SK-N-SH (cell line): ENCODE measurements around the gene TUBGCP2. TPM values are rescaled to one million over a fixed set of nuclear protein-coding genes. Genes with fewer than 3 reads are reported as not detected.

Experiments used
- CTCF ChIA-PET: fragments of 300-600, 350-600 bp; formaldehyde crosslinking; extraction: SDS; loops from one replicate; lab custom pipeline; 2021; lab: Yijun Ruan, JAX
- POLR2A ChIA-PET: fragments of 350-600 bp; sonication (Branson Sonifier 250); formaldehyde crosslinking; extraction: SDS; loops from one replicate; lab custom pipeline; 2020; ENCODE audit warnings: antibody characterized with exemption, inconsistent platforms; lab: Yijun Ruan, JAX
- DNase-seq: peaks from one replicate; pipeline ENCODE4 v3.0.0; 2012
- H2AFZ ChIP-seq: fragments of 200-600 bp; sonication (generic); 2 replicates; pipeline ENCODE4 v1.8.1; 2016; ENCODE audit warnings: antibody characterized with exemption, mild to moderate bottlenecking, low read depth
- H3F3A ChIP-seq: fragments of 200-600 bp; sonication (generic); replicated peaks from 2 replicates; pipeline ENCODE3; 2016; ENCODE audit warnings: antibody characterized with exemption, mild to moderate bottlenecking; ENCODE audit not compliant: insufficient read depth
- H3K27ac ChIP-seq, 2 experiments: fragments of 200-500 bp in 1 of 2; fragments of 200-600 bp in 1 of 2; sonication (Bioruptor generic) in 1 of 2; sonication (generic), shearing (Covaris generic) in 1 of 2; 2 replicates each; pipeline versions ENCODE4 v1.5.1 to v1.6.1; 2014 to 2016; ENCODE audit warnings: low read depth in 2 of 2, inconsistent platforms in 1 of 2, low read length in 1 of 2, mild to moderate bottlenecking in 1 of 2, mixed read lengths in 1 of 2
- H3K27me3 ChIP-seq: fragments of 200-600 bp; sonication (generic), shearing (Covaris generic); 2 replicates; pipeline ENCODE4 v1.6.1; 2016; ENCODE audit warnings: mixed run types; ENCODE audit not compliant: insufficient read depth
- H3K36me3 ChIP-seq, 2 experiments: fragments of 200-500 bp in 1 of 2; fragments of 200-600 bp in 1 of 2; sonication (Bioruptor generic) in 1 of 2; sonication (generic) in 1 of 2; replicated peaks in 1 of 2; 2 replicates each; pipeline versions ENCODE3 to v1.5.1; 2014 to 2016; ENCODE audit warnings: low read length in 1 of 2, mild to moderate bottlenecking in 1 of 2; ENCODE audit not compliant: insufficient read depth in 2 of 2, control insufficient read depth in 1 of 2
- H3K4me1 ChIP-seq, 2 experiments: fragments of 200-500 bp in 1 of 2; fragments of 200-600 bp in 1 of 2; sonication (Bioruptor generic) in 1 of 2; sonication (generic), shearing (Covaris generic) in 1 of 2; 2 replicates each; pipeline versions ENCODE4 v1.5.1 to v1.6.1; 2014 to 2016; ENCODE audit warnings: low read depth in 1 of 2, low read length in 1 of 2, mixed run types in 1 of 2; ENCODE audit not compliant: insufficient read depth in 2 of 2, control insufficient read depth in 1 of 2
- H3K4me2 ChIP-seq: fragments of 200-600 bp; sonication (generic), shearing (Covaris generic); 2 replicates; pipeline ENCODE4 v1.6.1; 2017; ENCODE audit warnings: mixed run types
- H3K4me3 ChIP-seq, 2 experiments: fragments of 200-500 bp in 1 of 2; fragments of 200-600 bp in 1 of 2; sonication (Bioruptor generic) in 1 of 2; sonication (generic), shearing (Covaris generic) in 1 of 2; 2 replicates each; pipeline versions ENCODE4 v1.5.1 to v1.8.1; 2014 to 2016; ENCODE audit warnings: low read depth in 2 of 2, inconsistent platforms in 1 of 2, low read length in 1 of 2, mild to moderate bottlenecking in 1 of 2, mixed read lengths in 1 of 2, moderate library complexity in 1 of 2
- H3K79me2 ChIP-seq: fragments of 200-600 bp; sonication (generic); 2 replicates; pipeline ENCODE4 v1.8.1; 2017; ENCODE audit warnings: mild to moderate bottlenecking; ENCODE audit not compliant: insufficient read depth
- H3K9ac ChIP-seq: fragments of 200-600 bp; sonication (generic); 2 replicates; pipeline ENCODE4 v1.6.1; 2017; ENCODE audit warnings: mixed run types
- H3K9me2 ChIP-seq: fragments of 200-600 bp; sonication (generic); 2 replicates; pipeline ENCODE4 v1.6.1; 2017; ENCODE audit warnings: mixed run types
- H3K9me3 ChIP-seq: fragments of 200-600 bp; sonication (generic); 2 replicates; pipeline ENCODE4 v1.6.1; 2017; ENCODE audit warnings: mixed run types, mild to moderate bottlenecking, moderate library complexity
- H4K20me1 ChIP-seq: fragments of 200-600 bp; sonication (generic); 2 replicates; pipeline ENCODE4 v1.6.1; 2017; ENCODE audit warnings: mild to moderate bottlenecking, mixed run types; ENCODE audit not compliant: insufficient read depth
- ELF1 ChIP-seq: IDR thresholded peaks from 2 replicates; pipeline ENCODE4 v1.4.0; 2012
- EP300 ChIP-seq, 2 experiments: IDR thresholded peaks; 2 replicates each; pipeline versions ENCODE4 v1.4.0 to v1.6.1; 2012; ENCODE audit warnings: borderline replicate concordance in 1 of 2, low read depth in 1 of 2, low read length in 1 of 2
- EZH2phosphoT487 ChIP-seq: fragments of 200-600 bp; sonication (generic); IDR thresholded peaks from 2 replicates; pipeline ENCODE4 v1.6.1; 2017; ENCODE audit warnings: low read depth, mixed run types, mild to moderate bottlenecking, antibody characterized with exemption, moderate library complexity, borderline replicate concordance
- FOXJ3 ChIP-seq: sonication (generic); formaldehyde crosslinking; IDR thresholded peaks from 2 replicates; pipeline ENCODE4 v1.5.1; 2020; ENCODE audit warnings: mild to moderate bottlenecking, missing genetic modification reagents
- GABPA ChIP-seq: IDR thresholded peaks from 2 replicates; pipeline ENCODE4 v1.4.0; 2012; ENCODE audit warnings: low read depth, mild to moderate bottlenecking
- GATA2 ChIP-seq: sonication (generic); formaldehyde crosslinking; IDR thresholded peaks from 2 replicates; pipeline ENCODE4 v1.5.0; 2020; ENCODE audit warnings: mild to moderate bottlenecking, missing genetic modification reagents
- IRF3 ChIP-seq: fragments of 150-350 bp; IDR thresholded peaks from 2 replicates; pipeline ENCODE4 v1.6.1; 2016; ENCODE audit warnings: mild to moderate bottlenecking, low read depth, low read length
- NFIC ChIP-seq: IDR thresholded peaks from 2 replicates; pipeline ENCODE4 v1.4.0; 2012; ENCODE audit warnings: borderline replicate concordance
- NRF1 ChIP-seq: IDR thresholded peaks from 2 replicates; pipeline ENCODE4 v1.6.1; 2012; ENCODE audit warnings: low read depth, mild to moderate bottlenecking, low read length
- SIN3A ChIP-seq: IDR thresholded peaks from 2 replicates; pipeline ENCODE4 v1.6.1; 2012; ENCODE audit warnings: low read depth, mild to moderate bottlenecking, low read length, moderate library complexity, borderline replicate concordance
- SMC3 ChIP-seq: IDR thresholded peaks from 2 replicates; pipeline ENCODE4 v1.6.1; 2012; ENCODE audit warnings: low read depth, low read length, improper control_type of control experiment
- TAF1 ChIP-seq: IDR thresholded peaks from 2 replicates; pipeline ENCODE4 v1.6.1; 2012; ENCODE audit warnings: low read depth, mild to moderate bottlenecking, low read length, moderate library complexity, borderline replicate concordance
- TCF12 ChIP-seq: IDR thresholded peaks from 2 replicates; pipeline ENCODE4 v1.4.0; 2012
- YY1 ChIP-seq: IDR thresholded peaks from 2 replicates; pipeline ENCODE4 v1.4.0; 2012; ENCODE audit warnings: low read depth, mild to moderate bottlenecking
- WGBS: methylation state at CpG from one replicate; pipeline ENCODE4 v1.1.6; 2017; ENCODE audit warnings: low lambda C conversion rate; 5-methylcytosine and 5-hydroxymethylcytosine counted together
- polyA plus RNA-seq, 3 experiments: library from polyadenylated mRNA; depleted of rRNA; stranded (reverse); fragments of >200 nt; gene quantifications; 2 replicates each; pipeline ENCODE4 v1.2.3, GENCODE V29; 2012
- TF ChIP-seq, protein P1 (sequence below): fragments of 150-350 bp; IDR thresholded peaks from 2 replicates; pipeline ENCODE4 v1.6.1; 2017; ENCODE audit warnings: antibody characterized with exemption, low read length, low read depth, borderline replicate concordance
- TF ChIP-seq, protein P2 (sequence below): IDR thresholded peaks from 2 replicates; pipeline ENCODE4 v1.4.0; 2012; ENCODE audit warnings: low read depth, borderline replicate concordance
- TF ChIP-seq, protein P3 (sequence below): IDR thresholded peaks from 2 replicates; pipeline ENCODE4 v1.6.1; 2012; ENCODE audit warnings: mild to moderate bottlenecking, low read depth, low read length, moderate library complexity
- TF ChIP-seq, protein P4 (sequence below): IDR thresholded peaks from 2 replicates; pipeline ENCODE4 v1.4.0; 2012; ENCODE audit warnings: low read depth

Gene TUBGCP2
- polyA plus RNA-seq, 1 of the 3 experiments (the other 2 are of a cell fraction): 49.1 TPM

- Histone ChIP-seq H3K9me3 (no peaks in the 10 kb centered on the region), H3K4me1 (no peaks in the 10 kb centered on the region; a peak in 1 of 4 replicates), H3K27me3 (no peaks in the 10 kb centered on the region)
- POLR2A ChIA-PET: no interaction called here
- TF ChIP-seq EZH2phosphoT487: no peak
- TF ChIP-seq, protein P1, sequence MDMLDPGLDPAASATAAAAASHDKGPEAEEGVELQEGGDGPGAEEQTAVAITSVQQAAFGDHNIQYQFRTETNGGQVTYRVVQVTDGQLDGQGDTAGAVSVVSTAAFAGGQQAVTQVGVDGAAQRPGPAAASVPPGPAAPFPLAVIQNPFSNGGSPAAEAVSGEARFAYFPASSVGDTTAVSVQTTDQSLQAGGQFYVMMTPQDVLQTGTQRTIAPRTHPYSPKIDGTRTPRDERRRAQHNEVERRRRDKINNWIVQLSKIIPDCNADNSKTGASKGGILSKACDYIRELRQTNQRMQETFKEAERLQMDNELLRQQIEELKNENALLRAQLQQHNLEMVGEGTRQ: no peak
- TF ChIP-seq NRF1: no peak
- no peak for TF ChIP-seq SMC3
- TF ChIP-seq, protein P2, sequence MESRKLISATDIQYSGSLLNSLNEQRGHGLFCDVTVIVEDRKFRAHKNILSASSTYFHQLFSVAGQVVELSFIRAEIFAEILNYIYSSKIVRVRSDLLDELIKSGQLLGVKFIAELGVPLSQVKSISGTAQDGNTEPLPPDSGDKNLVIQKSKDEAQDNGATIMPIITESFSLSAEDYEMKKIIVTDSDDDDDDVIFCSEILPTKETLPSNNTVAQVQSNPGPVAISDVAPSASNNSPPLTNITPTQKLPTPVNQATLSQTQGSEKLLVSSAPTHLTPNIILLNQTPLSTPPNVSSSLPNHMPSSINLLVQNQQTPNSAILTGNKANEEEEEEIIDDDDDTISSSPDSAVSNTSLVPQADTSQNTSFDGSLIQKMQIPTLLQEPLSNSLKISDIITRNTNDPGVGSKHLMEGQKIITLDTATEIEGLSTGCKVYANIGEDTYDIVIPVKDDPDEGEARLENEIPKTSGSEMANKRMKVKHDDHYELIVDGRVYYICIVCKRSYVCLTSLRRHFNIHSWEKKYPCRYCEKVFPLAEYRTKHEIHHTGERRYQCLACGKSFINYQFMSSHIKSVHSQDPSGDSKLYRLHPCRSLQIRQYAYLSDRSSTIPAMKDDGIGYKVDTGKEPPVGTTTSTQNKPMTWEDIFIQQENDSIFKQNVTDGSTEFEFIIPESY: no peak
- no peak for TF ChIP-seq ELF1
- TF ChIP-seq GATA2 (CRISPR knock-in tag): no peak
- TF ChIP-seq YY1: no peak
- TF ChIP-seq FOXJ3 (CRISPR knock-in tag): no peak
- TF ChIP-seq GABPA: no peak
- no peak for TF ChIP-seq NFIC
- no peak for TF ChIP-seq TAF1
- TF ChIP-seq, all 33 proteins: peak for 0
- Histone ChIP-seq H3K4me3 (no peak overlapping the region), H3K27ac (no peak overlapping the region), H4K20me1 (no peaks in the 10 kb centered on the region; the same call in 1 of the 2 replicates), H3K9me2 (no peaks in the 10 kb centered on the region), H3K4me2 (no peak overlapping the region), H3K36me3 (peaks cover 0 to 17% of the 10 kb centered on the region in 2 experiments), H3F3A (no peaks in the 10 kb centered on the region), H3K9ac (no peak overlapping the region), H3K79me2 (no peaks in the 10 kb centered on the region), H2AFZ (no peak overlapping the region)
- CTCF ChIA-PET: interaction anchor here (3.1 kb wide), 1 partner anchor 31 kb away, joined by 9 read pairs; no protein-coding TSS in a partner anchor
- WGBS: 67% methylated on average over 1 of the region's 6 CpGs
- no peak for DNase-seq
These were observed 32.6 kb downstream of the TUBGCP2 start for GRCh38 chr10:133276100-133276434.

GRCh38 chr10:133275684-133276092, 33.0 kb downstream of the TUBGCP2 start:
- no peaks in the 10 kb centered on the region; the same call in 1 of the 2 replicates for H4K20me1 ChIP-seq
- TF ChIP-seq EP300 (IDR thresholded peaks at IDR 0.05; ENCODE audit: borderline replicate concordance in 1 of 2, low read depth in 1 of 2, low read length in 1 of 2): no peak
- TF ChIP-seq, protein P3, sequence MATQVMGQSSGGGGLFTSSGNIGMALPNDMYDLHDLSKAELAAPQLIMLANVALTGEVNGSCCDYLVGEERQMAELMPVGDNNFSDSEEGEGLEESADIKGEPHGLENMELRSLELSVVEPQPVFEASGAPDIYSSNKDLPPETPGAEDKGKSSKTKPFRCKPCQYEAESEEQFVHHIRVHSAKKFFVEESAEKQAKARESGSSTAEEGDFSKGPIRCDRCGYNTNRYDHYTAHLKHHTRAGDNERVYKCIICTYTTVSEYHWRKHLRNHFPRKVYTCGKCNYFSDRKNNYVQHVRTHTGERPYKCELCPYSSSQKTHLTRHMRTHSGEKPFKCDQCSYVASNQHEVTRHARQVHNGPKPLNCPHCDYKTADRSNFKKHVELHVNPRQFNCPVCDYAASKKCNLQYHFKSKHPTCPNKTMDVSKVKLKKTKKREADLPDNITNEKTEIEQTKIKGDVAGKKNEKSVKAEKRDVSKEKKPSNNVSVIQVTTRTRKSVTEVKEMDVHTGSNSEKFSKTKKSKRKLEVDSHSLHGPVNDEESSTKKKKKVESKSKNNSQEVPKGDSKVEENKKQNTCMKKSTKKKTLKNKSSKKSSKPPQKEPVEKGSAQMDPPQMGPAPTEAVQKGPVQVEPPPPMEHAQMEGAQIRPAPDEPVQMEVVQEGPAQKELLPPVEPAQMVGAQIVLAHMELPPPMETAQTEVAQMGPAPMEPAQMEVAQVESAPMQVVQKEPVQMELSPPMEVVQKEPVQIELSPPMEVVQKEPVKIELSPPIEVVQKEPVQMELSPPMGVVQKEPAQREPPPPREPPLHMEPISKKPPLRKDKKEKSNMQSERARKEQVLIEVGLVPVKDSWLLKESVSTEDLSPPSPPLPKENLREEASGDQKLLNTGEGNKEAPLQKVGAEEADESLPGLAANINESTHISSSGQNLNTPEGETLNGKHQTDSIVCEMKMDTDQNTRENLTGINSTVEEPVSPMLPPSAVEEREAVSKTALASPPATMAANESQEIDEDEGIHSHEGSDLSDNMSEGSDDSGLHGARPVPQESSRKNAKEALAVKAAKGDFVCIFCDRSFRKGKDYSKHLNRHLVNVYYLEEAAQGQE: no peak
- TF ChIP-seq, protein P4, sequence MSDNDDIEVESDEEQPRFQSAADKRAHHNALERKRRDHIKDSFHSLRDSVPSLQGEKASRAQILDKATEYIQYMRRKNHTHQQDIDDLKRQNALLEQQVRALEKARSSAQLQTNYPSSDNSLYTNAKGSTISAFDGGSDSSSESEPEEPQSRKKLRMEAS: no peak
- TF ChIP-seq IRF3: no peak
- TF ChIP-seq TCF12: no peak
- TF ChIP-seq SIN3A: no peak
- no peak for TF ChIP-seq TAF1
- no peak for TF ChIP-seq FOXJ3 (CRISPR knock-in tag)
- no peak for TF ChIP-seq EZH2phosphoT487

More at GRCh38 chr10:133275684-133276092, 33.0 kb downstream of the TUBGCP2 start:
- Histone ChIP-seq H3K27me3 (no peaks in the 10 kb centered on the region), H3K79me2 (no peaks in the 10 kb centered on the region), H3K4me3 (no peak overlapping the region), H3K9me2 (no peaks in the 10 kb centered on the region), H3K4me1 (no peaks in the 10 kb centered on the region; a peak in 1 of 4 replicates), H3K36me3 (peaks cover 0 to 17% of the 10 kb centered on the region in 2 experiments), H3F3A (no peaks in the 10 kb centered on the region), H3K4me2 (no peak overlapping the region), H3K9me3 (no peaks in the 10 kb centered on the region), H3K9ac (no peak overlapping the region), H2AFZ (no peak overlapping the region), H3K27ac (no peak overlapping the region)
- ChIA-PET CTCF (interaction anchor here (0.7 to 3.1 kb wide), 2 partner anchors 32 to 440 kb away, joined by 3 to 9 read pairs; no protein-coding TSS in a partner anchor), POLR2A (no interaction called here)
- DNase-seq: no peak
- 63% methylated on average over 3 of the region's 12 CpGs for WGBS
